Dermis microvascular lymphatic vessel endothelial cell (primary cell): Measurements from ENCODE around the gene MYCBP2. TPM values are rescaled to one million over a fixed set of nuclear protein-coding genes. Genes with fewer than 3 reads are reported as not detected.
"Not testable (repeated sequence)": the region's sequence is repeated elsewhere in the genome, so short reads cannot be mapped to it uniquely, and the experiment has no call there.

ENCODE experiments used
- DNase-seq, 2 donors: peaks; one replicate each; pipeline versions ENCODE4 v3.0.0 to v3.0.0-alpha.2; 2010; ENCODE audit warnings: low read depth in 2 of 2
- total RNA-seq: library from RNA; depleted of rRNA; stranded (reverse); fragments of >200 nt; gene quantifications from 2 replicates; pipeline ENCODE4 v1.2.1, GENCODE V29; 2014

Gene MYCBP2
- total RNA-seq, 1 donor from 2014 or later: 96.2 TPM

GRCh38 chr13:77300176-77301037, 26.5 kb downstream of the MYCBP2 start:
- peak in 1 of 2 donors; percentile 45 for DNase-seq

- no peak for DNase-seq
Observed at GRCh38 chr13:77299587-77299986, 27.3 kb downstream of the MYCBP2 start.

- no peak for DNase-seq
Observed at GRCh38 chr13:77298426-77298825, 28.5 kb downstream of the MYCBP2 start.

GRCh38 chr13:77291774-77292173, 35.1 kb downstream of the MYCBP2 start:
- DNase-seq: no peak

GRCh38 chr13:77290342-77290741, 36.6 kb downstream of the MYCBP2 start:
- DNase-seq: no peak

- DNase-seq: no peak
Observed at GRCh38 chr13:77289851-77290250, 37.0 kb downstream of the MYCBP2 start.

GRCh38 chr13:77285632-77286031, 41.3 kb downstream of the MYCBP2 start:
- DNase-seq: not testable (repeated sequence)

- DNase-seq: no peak
Observed at GRCh38 chr13:77285098-77285497, 41.8 kb downstream of the MYCBP2 start.

GRCh38 chr13:77274126-77274525, 52.8 kb downstream of the MYCBP2 start:
- DNase-seq: peak in 1 of 2 donors; percentile 25

GRCh38 chr13:77269141-77269540, 57.8 kb downstream of the MYCBP2 start:
- no peak for DNase-seq

- no peak for DNase-seq
Observed at GRCh38 chr13:77267362-77267761, 59.5 kb downstream of the MYCBP2 start.

- DNase-seq: no peak
Observed at GRCh38 chr13:77265336-77265735, 61.6 kb downstream of the MYCBP2 start.

- DNase-seq: no peak
Observed at GRCh38 chr13:77262198-77262597, 64.7 kb downstream of the MYCBP2 start.

- no peak for DNase-seq
Observed at GRCh38 chr13:77250975-77251374, 75.9 kb downstream of the MYCBP2 start.

- not testable (repeated sequence) for DNase-seq
Observed at GRCh38 chr13:77245224-77245623, 81.7 kb downstream of the MYCBP2 start.

GRCh38 chr13:77239312-77239711, 87.6 kb downstream of the MYCBP2 start:
- peak in 1 of 2 donors; percentile 5 for DNase-seq

- no peak for DNase-seq
Observed at GRCh38 chr13:77235456-77236022, 91.4 kb downstream of the MYCBP2 start.

GRCh38 chr13:77233159-77233558, 93.7 kb downstream of the MYCBP2 start:
- DNase-seq: no peak

- DNase-seq: no peak
Observed at GRCh38 chr13:77230560-77230959, 96.3 kb downstream of the MYCBP2 start.

- DNase-seq: no peak
Observed at GRCh38 chr13:77225946-77226345, 100.9 kb downstream of the MYCBP2 start.

- no peak for DNase-seq
Observed at GRCh38 chr13:77222909-77223308, 104.0 kb downstream of the MYCBP2 start.

- DNase-seq: no peak
Observed at GRCh38 chr13:77222000-77222690, 104.7 kb downstream of the MYCBP2 start.
